Transverse colon (tissue), 4 donors: ENCODE measurements around the gene DNAI2.

ENCODE experiments used
- CTCF ChIP-seq, 5 experiments: fragments of 200-600 bp in 3 of 5; fragments of 450-650 bp in 2 of 5; sonication (generic) in 3 of 5; IDR thresholded peaks; 1 replicate in 2 of 5; 2 replicates in 3 of 5; pipeline ENCODE4 v1.5.1; 2016 to 2017; ENCODE audit warnings: antibody characterized with exemption in 5 of 5, inconsistent platforms in 3 of 5, mild to moderate bottlenecking in 2 of 5, moderate library complexity in 1 of 5
- POLR2A ChIP-seq: fragments of 450-650 bp; IDR thresholded peaks from one replicate; pipeline ENCODE4 v1.6.1; 2016; ENCODE audit warnings: antibody characterized with exemption, mild to moderate bottlenecking, moderate library complexity
- POLR2AphosphoS5 ChIP-seq, 3 donors: sonication (generic); formaldehyde crosslinking; IDR thresholded peaks; one replicate each; pipeline ENCODE4 v1.6.1; 2016; ENCODE audit warnings: antibody characterized with exemption in 3 of 3

- TF ChIP-seq POLR2A = no peak
- no peak for TF ChIP-seq CTCF (IDR thresholded peaks at IDR 0.05)
- TF ChIP-seq POLR2AphosphoS5 (IDR thresholded peaks at IDR 0.05) = no peak
These were observed 28.7 kb upstream of the DNAI2 start for GRCh38 chr17:74245145-74245831.
